Keratinocyte (primary cell): ENCODE data around the gene PRIMPOL.
"Not testable (repeated sequence)": the region's sequence is repeated elsewhere in the genome, so short reads cannot be mapped to it uniquely, and the experiment has no call there.

Source experiments
- EZH2 ChIP-seq: IDR thresholded peaks from one replicate; pipeline ENCODE4 v1.6.1; 2012; ENCODE audit warnings: inconsistent platforms, mild to moderate bottlenecking, low read length, moderate library complexity
- TF ChIP-seq, protein P1 (sequence below), 3 experiments: IDR thresholded peaks in 1 of 3; conservative IDR thresholded peaks in 1 of 3; optimal IDR thresholded peaks in 1 of 3; 2 replicates in 2 of 3; 3 replicates in 1 of 3; pipeline versions ENCODE3 to v1.5.1; 2011; ENCODE audit warnings: low read length in 3 of 3, mild to moderate bottlenecking in 3 of 3, moderate library complexity in 2 of 3, control low read depth in 1 of 3, inconsistent platforms in 1 of 3; ENCODE audit not compliant: insufficient read depth in 2 of 3; ENCODE audit errors: extremely low read depth in 1 of 3

DNA sequence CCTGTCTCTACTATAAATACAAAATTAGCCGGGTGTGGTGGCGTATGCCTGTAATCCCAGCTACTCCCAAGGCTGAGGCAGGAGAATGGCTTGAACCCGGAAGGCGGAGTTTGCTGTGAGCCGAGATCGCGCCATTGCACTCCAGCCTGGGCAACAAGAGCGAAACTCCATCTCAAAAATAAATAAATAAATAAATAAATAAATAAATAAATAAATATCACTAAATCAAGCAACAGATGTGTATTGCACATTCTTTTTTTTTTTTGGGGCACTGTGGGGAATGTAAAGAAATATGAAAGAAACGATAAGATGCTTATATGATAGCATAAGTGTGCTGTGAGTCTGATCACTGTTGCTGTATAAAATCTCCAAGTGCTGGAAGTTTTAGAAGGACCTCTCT, 8.3 kb downstream of the PRIMPOL start:
- not testable (repeated sequence) for TF ChIP-seq EZH2
- TF ChIP-seq, protein P1, sequence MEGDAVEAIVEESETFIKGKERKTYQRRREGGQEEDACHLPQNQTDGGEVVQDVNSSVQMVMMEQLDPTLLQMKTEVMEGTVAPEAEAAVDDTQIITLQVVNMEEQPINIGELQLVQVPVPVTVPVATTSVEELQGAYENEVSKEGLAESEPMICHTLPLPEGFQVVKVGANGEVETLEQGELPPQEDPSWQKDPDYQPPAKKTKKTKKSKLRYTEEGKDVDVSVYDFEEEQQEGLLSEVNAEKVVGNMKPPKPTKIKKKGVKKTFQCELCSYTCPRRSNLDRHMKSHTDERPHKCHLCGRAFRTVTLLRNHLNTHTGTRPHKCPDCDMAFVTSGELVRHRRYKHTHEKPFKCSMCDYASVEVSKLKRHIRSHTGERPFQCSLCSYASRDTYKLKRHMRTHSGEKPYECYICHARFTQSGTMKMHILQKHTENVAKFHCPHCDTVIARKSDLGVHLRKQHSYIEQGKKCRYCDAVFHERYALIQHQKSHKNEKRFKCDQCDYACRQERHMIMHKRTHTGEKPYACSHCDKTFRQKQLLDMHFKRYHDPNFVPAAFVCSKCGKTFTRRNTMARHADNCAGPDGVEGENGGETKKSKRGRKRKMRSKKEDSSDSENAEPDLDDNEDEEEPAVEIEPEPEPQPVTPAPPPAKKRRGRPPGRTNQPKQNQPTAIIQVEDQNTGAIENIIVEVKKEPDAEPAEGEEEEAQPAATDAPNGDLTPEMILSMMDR (optimal IDR thresholded peaks at IDR 0.05 in 1 of 3, IDR thresholded peaks at IDR 0.05 in 1 of 3, conservative IDR thresholded peaks at IDR 0.05 in 1 of 3; ENCODE audit: extremely low read depth in 1 of 3, insufficient read depth in 2 of 3, low read length in 3 of 3): not testable (repeated sequence)
